NCI-H2107 treated with DMSO at 0.1 percent for 48 hours (cell line): Measurements from ENCODE around the gene MTFR2.
"Not testable (repeated sequence)": the region's sequence is repeated elsewhere in the genome, so short reads cannot be mapped to it uniquely, and the experiment has no call there.

Experiments used
- DNase-seq: peaks from one replicate; lab custom pipeline; 2025; ENCODE audit not compliant: unreplicated experiment; lab: John Stamatoyannopoulos, UW

MTFR2 gene

DNA sequence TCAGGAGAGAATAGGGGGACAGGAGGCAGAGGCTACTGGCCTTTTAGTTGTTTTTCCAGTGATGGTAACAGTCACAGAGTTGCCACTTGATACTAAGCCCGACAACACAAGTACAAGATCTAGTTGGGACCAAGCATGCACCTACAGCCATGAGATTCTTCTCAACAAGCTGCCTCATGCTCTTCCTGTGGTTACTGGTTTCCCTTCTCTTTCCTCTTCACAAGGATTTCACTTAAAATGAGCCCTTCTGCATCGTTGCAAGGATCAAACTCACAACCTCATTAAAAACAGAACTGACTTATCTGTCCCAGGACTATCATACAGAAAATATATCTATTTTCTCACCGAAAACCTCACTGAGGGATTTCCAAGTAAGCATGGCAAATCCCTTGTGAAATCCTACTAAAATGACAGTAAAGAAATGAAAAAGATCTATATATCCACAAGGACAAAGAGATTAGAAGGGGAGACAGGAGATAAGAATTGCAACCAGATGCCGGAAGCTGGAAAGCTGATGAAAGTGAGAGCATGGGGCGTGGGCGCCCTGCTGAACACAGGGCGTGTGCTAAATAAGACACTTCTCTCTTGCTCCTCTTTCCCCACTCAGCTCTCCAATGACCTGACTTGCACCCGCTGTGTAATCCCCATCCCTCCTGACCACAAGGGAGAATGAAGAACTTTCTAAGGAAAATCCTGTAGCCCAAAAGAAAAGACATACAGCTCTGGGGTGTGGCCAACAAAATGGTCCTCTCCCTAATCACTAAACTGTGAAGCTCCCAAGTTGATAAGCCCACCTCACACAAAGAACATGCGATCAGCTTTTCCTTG is 13.4 kb downstream of the MTFR2 start:
- DNase-seq: no peak

DNA sequence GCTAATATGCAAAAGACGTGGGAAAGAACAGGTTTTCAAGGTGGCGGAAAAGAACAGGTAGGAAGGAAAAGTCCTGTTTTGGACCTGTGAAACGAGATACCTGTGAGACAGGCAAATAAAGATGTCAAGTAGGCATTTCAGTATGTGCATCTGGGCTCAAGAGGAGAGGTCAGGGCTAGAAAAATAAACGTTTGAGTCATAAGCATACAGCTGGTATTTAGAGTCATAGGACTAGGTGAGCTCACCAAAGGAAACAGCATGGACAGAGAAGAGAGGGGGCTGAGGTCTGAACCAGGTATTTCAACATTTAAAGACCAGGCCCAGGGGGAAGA is 14.9 kb downstream of the MTFR2 start:
- peak; percentile 59 for DNase-seq

DNA sequence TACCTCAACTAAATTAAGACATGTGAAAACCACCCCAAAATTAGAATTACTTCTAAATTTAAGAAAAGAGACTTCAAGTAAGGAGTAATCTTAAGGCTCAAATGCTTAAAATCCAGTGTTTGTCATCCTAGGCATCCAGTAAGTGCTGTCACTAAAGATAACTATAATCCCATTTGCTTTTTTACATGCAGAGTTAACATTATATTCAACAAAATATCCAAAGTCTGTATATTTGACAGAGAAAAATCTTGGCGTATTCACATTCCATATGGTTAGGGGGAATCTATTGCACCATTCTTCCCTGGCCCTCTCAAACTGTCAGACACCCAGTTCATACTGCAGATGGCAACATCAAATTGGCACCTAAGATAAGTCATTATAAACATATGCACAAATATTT is 17.4 kb downstream of the MTFR2 start:
- DNase-seq: no peak

DNA sequence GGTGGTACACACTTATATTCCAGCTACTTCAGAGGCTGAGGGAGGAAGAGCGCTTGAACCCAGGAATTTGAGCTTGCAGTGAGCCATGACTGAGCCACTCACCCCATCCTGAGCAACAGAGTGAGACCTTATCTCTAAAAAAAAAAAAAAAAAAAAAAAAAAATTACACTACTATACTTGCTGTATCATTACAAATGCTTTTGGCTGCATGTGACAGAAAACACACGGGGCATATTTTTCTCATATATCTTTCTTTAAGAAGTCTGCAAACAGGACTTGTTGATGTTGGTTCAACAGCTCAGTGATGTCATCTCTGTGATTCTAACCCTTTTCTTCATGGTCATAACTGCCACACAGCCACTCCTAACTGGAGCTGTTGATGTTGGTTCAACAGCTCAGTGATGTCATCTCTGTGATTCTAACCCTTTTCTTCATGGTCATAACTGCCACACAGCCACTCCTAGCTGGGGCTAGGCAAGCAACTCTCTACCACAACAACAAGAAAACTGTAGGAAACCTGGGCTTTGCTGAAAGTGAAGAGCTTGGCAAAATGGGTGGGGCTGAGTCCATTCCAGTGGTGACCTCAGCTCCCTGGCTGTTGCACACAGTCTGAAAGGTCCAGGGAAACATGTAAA is 19.8 kb downstream of the MTFR2 start:
- DNase-seq: no peak

DNA sequence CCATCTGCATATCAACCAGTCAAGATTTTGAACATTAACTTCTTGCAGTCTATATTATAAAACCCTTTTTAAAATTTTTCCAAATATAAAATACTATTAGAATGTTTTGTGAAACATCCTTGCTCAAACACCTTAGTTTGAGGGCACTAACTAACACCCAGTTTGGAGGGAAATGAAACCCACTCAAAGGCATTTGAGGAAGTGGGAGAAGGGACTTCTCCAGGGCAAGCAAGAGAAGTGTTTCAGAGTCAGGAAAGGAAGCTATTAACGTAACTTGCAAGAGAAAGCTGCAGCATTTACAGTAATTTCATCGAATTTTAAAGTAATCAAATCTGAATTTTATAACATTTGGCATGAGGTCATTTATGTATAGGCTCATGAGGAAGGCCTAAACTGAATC is 21.3 kb downstream of the MTFR2 start:
- no peak for DNase-seq

DNA sequence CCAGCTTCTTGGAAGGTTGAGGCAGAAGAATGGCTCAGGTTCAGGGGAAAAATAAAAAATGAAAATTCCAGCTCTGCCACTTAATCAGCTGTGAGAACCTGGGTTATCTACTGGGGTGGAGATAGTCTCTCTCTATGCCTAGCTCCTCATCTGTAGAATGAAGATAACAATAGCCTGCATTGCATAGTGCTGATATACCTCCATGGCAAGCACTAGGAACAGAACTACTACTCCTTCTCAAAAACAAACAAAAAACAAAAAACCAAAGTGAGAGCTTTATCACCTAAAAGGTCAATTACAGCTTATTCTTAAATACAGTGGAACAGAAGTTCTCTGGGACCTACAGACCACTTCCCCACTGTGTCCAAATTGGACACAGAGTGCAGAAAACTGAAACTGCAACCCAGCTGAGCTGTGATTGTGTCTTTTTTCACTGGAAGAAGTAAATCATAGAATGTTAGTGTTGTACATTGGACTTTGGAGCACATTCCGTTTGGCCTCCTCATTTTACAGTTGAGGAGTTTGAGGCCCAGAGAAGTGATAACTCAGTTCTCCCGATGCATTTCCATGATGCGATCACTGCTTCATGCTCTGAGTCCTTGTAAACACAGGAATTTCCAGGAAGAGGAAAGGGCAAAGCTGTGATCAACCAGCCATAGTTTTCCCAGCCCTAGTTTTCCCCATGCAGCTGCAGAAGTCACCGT is 23.3 kb downstream of the MTFR2 start:
- DNase-seq: no peak

DNA sequence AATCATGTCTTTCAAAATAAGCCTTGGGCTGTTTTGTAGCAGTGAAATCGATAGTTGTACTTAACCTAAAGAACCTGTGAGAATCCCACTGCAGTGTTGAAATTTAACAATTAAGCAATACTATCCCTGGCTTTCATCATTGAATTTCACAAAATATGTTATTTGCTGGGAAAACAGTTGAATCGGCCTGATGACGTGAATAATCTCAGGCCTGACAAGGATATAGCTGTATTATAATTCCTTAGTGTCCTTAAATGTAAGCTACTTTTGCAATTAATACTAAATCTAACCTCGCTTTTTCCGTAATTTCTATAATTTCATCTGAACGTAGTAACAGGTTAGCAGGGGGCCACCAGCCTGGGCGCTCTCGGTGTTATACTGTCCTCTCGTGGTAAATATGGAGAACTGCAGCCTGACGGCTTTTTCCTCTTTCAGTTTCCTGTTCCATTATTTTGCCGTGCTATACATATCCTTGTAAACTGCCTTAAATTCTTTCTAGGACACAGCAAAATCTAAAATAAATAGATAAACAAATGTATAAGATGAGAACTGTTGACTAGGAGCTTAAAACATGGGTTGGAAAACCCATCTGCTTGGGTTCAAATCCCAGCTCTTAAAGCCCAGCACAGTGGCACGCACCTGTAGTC is 24.0 kb downstream of the MTFR2 start:
- DNase-seq: peak; percentile 47

DNA sequence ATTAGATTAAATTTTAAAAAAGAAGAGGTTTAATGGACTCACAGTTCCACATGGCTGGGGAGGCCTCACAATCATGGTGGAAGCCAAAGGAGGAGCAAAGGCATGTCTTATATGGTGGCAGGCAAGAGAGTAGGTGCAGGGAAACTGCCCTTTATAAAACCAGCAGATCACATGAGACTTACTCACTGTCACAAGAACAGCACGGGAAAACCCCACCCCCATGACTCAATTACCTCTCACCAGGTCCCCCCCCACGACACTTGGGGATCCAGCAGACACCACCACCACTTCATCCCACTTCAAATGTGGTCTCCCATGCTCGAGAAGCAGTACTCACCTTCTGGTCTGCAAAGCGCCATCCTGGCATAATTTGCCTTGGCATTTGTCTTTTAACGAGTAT is 24.6 kb downstream of the MTFR2 start:
- DNase-seq: no peak

DNA sequence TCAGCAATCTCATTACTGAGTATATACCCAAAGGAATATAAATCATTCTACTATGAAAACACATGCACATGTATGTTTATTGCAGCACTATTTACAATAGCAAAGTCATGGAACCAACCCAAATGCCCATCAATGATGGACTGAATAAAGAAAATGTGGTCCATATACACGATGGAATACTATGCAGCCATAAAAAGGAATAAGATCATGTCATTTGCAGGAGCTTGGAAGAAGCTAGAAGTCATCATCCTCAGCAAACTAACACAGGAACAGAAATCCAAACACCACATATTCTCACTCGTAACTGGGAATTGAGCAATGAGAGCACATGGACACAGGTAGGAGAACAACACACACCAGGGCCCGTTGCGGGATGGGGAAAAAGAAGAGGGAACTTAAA is 25.1 kb downstream of the MTFR2 start:
- not testable (repeated sequence) for DNase-seq

DNA sequence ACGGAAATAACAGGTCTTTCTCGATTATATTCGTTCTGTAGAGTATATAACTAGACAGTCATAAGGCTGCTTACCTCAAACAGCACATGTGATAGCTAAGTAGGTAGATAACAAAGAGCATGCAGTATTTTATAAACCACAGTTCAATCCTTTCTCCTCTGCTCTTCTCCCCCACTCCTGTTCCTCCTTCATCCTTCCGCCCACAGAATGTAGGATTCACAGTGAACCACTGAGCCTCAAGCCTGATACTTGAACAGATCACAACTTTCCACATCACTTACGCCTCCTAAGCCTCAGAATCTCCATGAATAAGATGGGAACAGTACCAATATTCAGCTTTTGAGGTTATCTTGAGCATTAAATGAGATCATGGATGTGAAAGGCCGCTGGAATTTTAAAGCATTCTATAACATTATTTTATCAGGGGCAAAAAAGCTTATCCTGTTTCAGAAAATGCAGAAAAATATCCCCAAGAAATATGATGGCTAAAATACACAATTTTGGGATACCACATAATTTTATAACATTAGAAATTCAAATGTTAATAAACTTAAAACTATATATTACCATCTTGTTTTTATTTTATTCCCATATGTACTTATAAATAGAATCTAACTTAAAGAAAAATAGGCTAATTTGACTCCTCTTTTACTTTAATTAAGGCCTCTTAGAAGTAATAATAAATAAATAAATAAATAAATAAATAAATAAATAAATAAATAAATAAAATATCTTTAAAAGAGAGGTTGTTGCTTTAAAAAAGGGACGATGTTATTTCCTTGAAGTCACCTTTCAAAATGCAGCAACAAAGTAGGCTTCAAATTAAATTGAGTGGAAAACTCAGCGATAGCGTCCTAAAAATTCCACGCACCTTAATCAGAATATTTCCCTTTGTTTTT is 33.4 kb downstream of the MTFR2 start:
- DNase-seq: no peak

DNA sequence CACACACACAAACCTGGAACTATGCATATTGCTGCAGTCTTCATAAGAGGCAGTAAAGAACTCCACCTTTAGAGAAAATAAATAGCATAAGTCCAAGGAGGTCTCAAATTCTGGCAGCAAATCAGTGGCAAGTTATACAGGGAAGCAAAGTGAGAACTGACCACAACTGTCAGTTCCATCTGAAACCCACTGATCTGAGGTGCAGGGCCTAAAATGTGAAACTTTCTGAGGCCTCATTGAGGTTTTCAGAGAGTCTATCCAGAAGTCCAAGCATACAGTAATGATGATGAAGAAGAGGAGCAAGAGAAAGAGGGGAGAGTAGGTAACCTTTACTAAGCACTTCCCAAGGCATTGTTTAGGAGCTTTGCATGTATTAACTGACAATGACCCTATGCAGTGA is 36.3 kb downstream of the MTFR2 start:
- no peak for DNase-seq

DNA sequence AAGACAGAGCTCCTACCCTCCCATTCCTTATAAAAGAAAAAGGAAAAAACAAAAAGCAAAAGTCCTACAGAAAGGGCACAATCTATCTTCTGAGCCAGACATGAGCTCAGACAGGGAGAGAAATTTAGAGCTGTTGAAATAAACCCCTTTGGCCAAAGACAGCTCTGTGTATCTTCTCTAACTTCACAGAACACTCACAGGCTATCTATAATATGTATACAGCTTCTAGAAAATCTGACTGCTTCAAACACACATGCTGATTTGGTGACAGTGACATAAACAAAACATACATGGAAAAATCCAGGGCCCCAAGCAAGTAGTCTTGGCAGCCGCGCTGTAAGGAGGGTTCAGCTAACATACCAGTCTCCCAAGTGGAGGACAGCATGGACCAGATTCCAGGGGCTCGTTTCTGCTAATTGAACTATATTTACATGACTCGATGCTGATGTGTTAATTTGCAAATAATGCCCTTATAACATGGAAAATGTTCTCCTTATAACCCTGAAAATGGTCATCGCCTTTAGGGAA is 37.0 kb downstream of the MTFR2 start:
- no peak for DNase-seq

DNA sequence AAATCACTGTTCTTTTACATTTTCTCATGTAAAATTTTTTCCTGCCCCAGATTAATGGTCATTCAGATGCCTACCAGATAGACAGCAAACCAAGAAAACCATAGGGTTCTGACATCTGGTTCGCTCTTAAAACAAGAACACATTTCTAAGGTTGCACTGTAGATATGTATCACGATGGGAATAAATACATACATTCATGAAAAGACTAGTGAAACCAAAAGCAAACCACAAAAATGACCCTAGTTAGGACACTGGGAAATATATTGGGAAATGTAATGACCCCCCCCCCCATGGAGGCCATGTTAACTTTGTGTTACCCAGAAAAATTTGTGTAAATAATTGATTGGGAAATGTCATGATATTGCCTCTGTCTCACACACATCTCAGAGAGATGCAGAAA is 37.5 kb downstream of the MTFR2 start:
- DNase-seq: no peak

DNA sequence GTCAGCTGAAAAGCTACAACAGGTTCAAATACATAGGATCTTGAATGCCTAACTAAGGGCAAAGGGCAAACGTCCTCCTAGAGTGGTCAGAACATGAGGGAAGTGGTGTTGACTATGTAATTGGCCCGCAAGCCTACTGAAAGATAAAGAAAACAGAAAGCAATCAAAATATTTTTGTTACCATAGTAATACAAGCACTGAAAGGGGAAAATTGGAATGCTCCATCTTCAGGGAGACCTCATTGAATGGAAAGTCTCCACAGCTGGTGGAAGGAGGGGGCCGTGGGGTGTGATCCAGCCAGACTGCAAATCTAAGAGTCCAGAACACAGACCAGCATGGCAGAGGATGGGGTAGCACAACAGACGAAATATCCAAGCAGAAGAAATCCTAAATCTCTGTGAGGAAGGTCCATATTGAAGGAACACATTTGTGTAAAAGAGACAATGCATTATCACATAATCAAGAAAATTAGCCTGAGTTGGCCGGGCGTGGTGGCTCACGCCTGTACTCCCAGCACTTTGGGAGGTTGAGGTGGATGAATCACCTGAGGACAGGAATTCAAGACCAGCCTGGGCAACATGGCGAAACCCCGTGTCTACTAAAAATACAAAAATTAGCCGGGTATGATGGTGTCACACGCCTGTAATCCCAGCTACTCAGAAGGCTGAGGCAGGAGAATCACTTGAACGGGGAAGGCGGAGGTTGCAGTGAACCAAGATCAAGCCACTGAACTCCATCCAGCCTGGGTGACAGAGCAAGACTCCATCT is 39.5 kb downstream of the MTFR2 start:
- no peak for DNase-seq

DNA sequence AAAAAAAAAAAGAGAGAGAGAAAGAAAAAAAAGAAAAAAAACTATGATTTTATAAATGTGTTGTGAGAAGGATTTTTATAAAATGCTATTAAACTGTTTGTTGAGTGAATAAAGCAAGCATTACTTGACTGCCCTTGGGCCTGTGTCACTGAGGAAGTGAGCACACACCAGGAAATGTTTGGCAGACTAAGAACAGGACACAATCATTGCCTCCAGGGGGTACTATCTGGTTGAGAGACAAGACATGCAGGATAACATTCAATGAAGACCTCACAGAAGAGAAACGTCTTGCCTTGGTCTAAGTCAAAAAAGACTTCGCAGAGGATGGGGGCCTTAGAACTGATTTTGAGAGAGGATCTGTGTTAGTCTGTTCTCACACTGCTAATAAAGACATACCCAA is 40.6 kb downstream of the MTFR2 start:
- no peak for DNase-seq

DNA sequence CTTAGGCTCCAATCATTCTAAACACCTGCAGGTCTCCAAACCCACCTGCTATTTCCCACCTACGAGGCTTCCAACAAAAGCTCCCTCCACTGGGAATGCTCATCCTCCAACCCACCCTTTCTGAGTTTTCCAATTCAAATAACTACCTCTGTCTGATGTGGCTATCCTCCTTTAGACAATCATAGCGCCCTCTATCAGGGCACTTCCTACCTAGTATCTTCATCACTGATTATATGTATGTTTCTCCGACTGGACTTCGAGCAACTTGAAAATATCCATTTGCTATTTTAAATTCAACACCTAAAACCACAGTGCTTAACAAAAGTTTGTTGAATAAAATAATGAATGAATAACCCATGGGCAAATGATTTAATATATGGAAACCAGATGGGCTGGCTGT is 41.3 kb downstream of the MTFR2 start:
- no peak for DNase-seq

DNA sequence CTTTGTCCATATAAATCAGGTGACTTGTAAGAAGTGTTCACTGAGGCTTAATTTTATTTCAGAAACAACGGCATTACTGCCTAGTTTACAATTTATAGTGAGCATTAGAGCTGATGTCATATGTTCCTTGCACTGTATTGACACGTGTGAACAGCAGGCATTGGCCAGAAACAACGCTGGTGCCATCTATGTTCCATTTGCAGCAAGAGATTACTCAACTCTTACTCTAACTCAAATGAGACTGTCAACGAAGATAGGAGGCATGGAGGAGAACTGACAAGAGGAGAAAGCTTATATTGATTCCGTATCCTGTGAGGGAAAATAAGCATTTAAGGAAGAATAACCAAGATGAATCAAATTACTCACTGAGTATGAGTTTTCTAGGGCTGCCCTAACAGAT is 48.4 kb downstream of the MTFR2 start:
- DNase-seq: no peak

DNA sequence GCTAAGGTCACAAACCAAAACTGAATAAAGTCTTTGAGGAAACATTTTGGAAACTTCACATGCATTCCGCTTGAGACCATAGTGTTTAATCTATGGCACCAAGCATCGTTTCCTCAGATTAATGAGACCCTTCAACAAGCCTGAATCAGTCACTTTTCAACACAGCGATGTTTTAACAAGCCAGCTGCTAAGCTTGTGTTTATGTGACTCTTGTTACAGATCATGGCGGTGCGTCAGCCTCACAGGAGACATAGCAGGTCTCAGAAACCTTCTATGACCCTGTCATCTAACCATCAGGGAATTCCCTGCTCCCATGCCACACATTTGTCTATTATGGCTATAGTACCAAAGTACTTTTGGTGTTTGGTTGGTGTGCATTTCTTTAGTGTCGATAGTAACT is 57.2 kb downstream of the MTFR2 start:
- DNase-seq: no peak

DNA sequence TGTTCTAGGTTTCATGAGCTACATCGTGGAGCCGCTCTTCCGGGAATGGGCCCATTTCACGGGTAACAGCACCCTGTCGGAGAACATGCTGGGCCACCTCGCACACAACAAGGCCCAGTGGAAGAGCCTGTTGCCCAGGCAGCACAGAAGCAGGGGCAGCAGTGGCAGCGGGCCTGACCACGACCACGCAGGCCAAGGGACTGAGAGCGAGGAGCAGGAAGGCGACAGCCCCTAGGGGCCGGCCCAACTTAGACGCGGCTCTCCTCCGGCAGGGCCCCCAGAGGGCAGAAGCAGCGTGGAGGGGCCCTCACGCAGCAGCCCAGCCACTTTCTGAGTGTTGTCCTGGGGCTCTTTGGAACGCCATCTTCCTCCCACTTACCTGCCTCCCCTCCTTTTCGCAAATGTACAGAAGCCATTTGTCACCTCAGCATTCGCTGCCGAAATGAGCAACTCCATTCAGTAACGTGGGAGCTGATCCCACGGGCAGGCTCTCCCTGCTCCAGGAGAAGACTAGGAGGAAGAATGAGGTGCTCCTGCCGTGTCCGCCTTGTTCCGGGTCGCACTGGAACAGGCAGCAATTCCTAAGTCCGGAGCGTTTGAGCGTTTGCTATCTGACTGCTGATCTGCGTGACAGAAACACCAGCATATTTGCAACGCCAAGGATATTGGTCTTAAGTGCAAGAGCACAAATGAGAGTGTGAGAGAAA is 58.4 kb downstream of the MTFR2 start:
- no peak for DNase-seq
